Uterus (tissue), 4 donors: Measurements from ENCODE around the gene CD99. TPM values are rescaled to one million over a fixed set of nuclear protein-coding genes. Genes with fewer than 3 reads are reported as not detected.
"Not testable (repeated sequence)": the region's sequence is repeated elsewhere in the genome, so short reads cannot be mapped to it uniquely, and the experiment has no call there.

Source experiments
- DNase-seq, 2 donors: peaks; one replicate each; pipeline ENCODE4 v3.0.0-alpha.2; 2019 to 2020
- H3K27ac ChIP-seq, 2 donors: fragments of 200-600 bp; sonication (generic); 1 replicate in 1 of 2; 2 replicates in 1 of 2; pipeline ENCODE4 v1.5.1; 2016 to 2018
- H3K27me3 ChIP-seq, 2 donors: fragments of 200-600 bp; sonication (generic); one replicate each; pipeline ENCODE4 v1.5.1; 2018 to 2019; ENCODE audit warnings: control low read depth in 1 of 2
- H3K36me3 ChIP-seq, 2 donors: fragments of 200-600 bp; sonication (generic); one replicate each; pipeline ENCODE4 v1.5.1; 2019; ENCODE audit warnings: control low read depth in 1 of 2
- H3K4me1 ChIP-seq, 2 donors: fragments of 200-600 bp; sonication (generic); one replicate each; pipeline ENCODE4 v1.5.1; 2018 to 2019; ENCODE audit warnings: control low read depth in 1 of 2
- H3K4me3 ChIP-seq, 2 donors: fragments of 200-600 bp; sonication (generic); 1 replicate in 1 of 2; 2 replicates in 1 of 2; pipeline ENCODE4 v1.5.1; 2018 to 2019; ENCODE audit warnings: mild to moderate bottlenecking in 1 of 2
- H3K9me3 ChIP-seq, 2 donors: fragments of 200-600 bp; sonication (generic); one replicate each; pipeline ENCODE4 v1.5.1; 2019; ENCODE audit warnings: control low read depth in 1 of 2
- POLR2A ChIP-seq, 2 donors: fragments of 450-650 bp; IDR thresholded peaks; one replicate each; pipeline ENCODE4 v1.6.1; 2016; ENCODE audit warnings: antibody characterized with exemption in 2 of 2, mild to moderate bottlenecking in 1 of 2, moderate library complexity in 1 of 2
- intact Hi-C: fragments of 100-400 bp; cut with DNase I; formaldehyde crosslinking; loops from one replicate; pipeline ENCODE4 v1.15.1; 2023; ENCODE audit warnings: low total_unique reads
- total RNA-seq, 4 donors: library from RNA; depleted of rRNA in 3 of 4; stranded (reverse); fragments of >200 nt in 3 of 4; gene quantifications; one replicate each; pipeline versions ENCODE4 v1.1.0 to v1.2.4, GENCODE V29; 2014 to 2023
- TF ChIP-seq, protein P1 (sequence below), 4 experiments: fragments of 200-600 bp in 2 of 4; fragments of 450-650 bp in 2 of 4; sonication (generic) in 2 of 4; IDR thresholded peaks; one replicate each; pipeline ENCODE4 v1.5.1; 2016 to 2019; ENCODE audit warnings: antibody characterized with exemption in 4 of 4, mild to moderate bottlenecking in 2 of 4, moderate library complexity in 1 of 4
- donor health status: DM: yes; HTN: yes; CAD: no.

Gene CD99
- total RNA-seq, 4 donors from 2014 or later, result 81.9 to 329 (median 202) TPM

DNA sequence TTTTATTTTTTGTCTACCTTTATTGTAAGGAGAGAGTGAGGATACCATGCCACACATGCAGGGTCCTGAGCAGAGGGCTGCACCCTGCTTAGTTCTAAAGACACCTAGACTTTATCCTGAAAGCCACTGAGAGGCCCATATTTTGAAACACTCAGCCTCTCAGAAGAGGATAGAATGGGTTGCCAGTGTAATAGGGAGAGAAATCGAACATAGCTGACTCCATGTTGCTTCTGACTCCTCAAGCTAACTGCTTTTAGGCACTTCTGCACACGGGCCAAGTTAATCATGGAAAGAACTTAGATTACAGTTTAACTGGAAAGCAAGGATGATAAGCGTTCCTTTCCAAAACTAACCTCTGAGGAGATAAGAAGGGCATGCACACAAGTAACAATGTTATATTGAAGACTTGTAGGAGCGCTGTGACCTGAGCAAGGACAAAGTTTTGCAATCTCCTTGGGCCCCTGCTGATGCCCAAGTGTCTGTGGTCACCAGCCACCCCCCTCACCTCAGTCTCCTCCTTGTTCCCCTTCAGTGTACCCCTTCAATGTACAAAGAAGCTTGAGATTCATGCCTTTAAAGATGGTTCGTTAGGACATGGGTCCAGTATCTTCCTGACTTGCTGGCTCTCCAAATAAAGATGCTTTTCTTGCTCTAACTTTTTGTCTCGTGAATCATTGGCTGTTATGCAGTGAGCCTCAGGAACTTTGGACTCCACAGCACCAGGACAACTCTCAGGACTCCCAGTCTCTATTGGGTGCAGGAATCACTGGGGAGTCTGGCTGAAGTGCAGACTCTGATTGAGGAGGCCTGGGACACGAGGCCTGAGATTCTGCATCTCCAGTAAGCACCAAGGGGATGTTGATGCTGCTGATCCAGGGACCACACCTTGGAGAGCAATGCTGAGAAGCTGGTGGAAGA lies 25.4 kb upstream of the CD99 start:
- H3K27me3 ChIP-seq, result no peaks in the 10 kb centered on the region
- intact Hi-C loops, result no loop called here
- H3K36me3 ChIP-seq, result no peaks in the 10 kb centered on the region
- no peak for TF ChIP-seq POLR2A (IDR thresholded peaks at IDR 0.05)
- TF ChIP-seq, protein P1, sequence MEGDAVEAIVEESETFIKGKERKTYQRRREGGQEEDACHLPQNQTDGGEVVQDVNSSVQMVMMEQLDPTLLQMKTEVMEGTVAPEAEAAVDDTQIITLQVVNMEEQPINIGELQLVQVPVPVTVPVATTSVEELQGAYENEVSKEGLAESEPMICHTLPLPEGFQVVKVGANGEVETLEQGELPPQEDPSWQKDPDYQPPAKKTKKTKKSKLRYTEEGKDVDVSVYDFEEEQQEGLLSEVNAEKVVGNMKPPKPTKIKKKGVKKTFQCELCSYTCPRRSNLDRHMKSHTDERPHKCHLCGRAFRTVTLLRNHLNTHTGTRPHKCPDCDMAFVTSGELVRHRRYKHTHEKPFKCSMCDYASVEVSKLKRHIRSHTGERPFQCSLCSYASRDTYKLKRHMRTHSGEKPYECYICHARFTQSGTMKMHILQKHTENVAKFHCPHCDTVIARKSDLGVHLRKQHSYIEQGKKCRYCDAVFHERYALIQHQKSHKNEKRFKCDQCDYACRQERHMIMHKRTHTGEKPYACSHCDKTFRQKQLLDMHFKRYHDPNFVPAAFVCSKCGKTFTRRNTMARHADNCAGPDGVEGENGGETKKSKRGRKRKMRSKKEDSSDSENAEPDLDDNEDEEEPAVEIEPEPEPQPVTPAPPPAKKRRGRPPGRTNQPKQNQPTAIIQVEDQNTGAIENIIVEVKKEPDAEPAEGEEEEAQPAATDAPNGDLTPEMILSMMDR (IDR thresholded peaks at IDR 0.05), result no peak
- no peak for DNase-seq
- H3K9me3 ChIP-seq, result no peaks in the 10 kb centered on the region
- no peaks in the 10 kb centered on the region for H3K4me1 ChIP-seq
- no peak overlapping the region for H3K4me3 ChIP-seq
- H3K27ac ChIP-seq, result peak overlapping the region; percentile 39 to 41

DNA sequence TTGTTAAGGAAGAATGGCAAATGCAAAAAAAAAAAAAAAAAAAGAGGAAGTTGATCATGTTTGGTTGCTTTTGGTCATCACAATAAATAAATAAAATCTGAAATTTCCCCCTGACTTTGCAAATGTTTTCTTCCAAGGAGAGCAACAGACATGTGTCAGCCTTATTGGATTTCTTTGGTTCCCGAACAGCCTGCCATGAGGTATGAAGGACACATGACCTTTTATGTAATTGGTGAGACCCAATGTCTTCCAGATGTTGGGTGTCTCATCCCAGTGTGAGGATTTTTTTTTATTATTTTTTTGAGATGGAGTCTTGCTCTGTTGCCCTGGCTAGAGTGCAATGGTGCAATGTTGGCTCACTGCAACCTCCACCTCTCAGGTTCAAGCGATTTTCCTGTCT lies 24.6 kb upstream of the CD99 start:
- Histone ChIP-seq H3K27ac (no peak overlapping the region), H3K27me3 (no peaks in the 10 kb centered on the region), H3K4me1 (no peaks in the 10 kb centered on the region), H3K4me3 (no peak overlapping the region), H3K9me3 (no peaks in the 10 kb centered on the region), H3K36me3 (no peaks in the 10 kb centered on the region)
- no peak for TF ChIP-seq POLR2A (IDR thresholded peaks at IDR 0.05)
- TF ChIP-seq, protein P1 (IDR thresholded peaks at IDR 0.05), result no peak
- DNase-seq, result no peak
- intact Hi-C loops, result no loop called here

DNA sequence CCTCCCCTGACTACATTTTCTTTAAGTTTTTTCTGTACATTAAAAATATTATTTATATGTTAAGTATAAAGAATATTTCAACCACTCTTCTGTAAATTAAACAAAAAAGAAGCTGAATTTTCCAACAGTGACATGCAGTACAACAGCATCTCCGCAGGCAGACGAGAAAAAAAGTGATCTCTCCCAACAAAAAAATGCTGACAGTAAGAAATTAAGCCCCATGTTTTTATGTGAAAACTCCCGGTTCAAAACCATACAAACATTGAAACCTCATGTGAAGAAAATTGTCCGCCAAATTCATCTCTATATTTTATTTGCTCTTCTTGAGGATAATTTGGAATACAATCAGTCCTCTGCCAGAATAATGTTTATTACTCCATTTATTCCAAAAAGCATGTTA lies 20.1 kb upstream of the CD99 start:
- Histone ChIP-seq H3K4me3 (no peak overlapping the region), H3K36me3 (no peaks in the 10 kb centered on the region), H3K27me3 (no peaks in the 10 kb centered on the region), H3K4me1 (no peaks in the 10 kb centered on the region), H3K27ac (no peak overlapping the region), H3K9me3 (no peaks in the 10 kb centered on the region)
- DNase-seq, result no peak
- no peak for TF ChIP-seq POLR2A (IDR thresholded peaks at IDR 0.05)
- intact Hi-C loops, result no loop called here

DNA sequence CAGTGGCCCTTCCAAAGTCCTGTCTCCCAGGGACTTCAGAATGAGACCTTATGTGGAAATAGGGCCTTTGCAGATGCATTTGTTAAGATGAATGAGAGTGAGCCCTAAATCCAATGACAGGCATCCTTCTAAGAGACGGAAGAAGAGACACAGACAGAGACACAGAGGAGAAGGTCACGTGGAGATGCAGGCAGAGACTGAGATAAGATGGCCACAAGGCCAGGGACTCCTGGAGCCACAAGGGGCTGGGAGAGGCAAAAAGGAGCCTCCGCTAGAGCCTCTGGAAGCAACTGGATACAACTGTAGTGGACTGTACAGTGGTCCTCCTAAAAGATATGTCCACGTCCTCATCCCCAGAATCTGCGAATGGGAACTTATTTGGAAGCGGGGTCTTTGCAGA lies 19.0 kb upstream of the CD99 start:
- Histone ChIP-seq H3K9me3 (no peaks in the 10 kb centered on the region), H3K36me3 (no peaks in the 10 kb centered on the region), H3K4me1 (no peaks in the 10 kb centered on the region), H3K27ac (no peak overlapping the region), H3K27me3 (no peaks in the 10 kb centered on the region), H3K4me3 (no peak overlapping the region)
- intact Hi-C loops, result no loop called here
- no peak for TF ChIP-seq POLR2A (IDR thresholded peaks at IDR 0.05)
- TF ChIP-seq, protein P1 (IDR thresholded peaks at IDR 0.05), result no peak
- DNase-seq, result no peak

DNA sequence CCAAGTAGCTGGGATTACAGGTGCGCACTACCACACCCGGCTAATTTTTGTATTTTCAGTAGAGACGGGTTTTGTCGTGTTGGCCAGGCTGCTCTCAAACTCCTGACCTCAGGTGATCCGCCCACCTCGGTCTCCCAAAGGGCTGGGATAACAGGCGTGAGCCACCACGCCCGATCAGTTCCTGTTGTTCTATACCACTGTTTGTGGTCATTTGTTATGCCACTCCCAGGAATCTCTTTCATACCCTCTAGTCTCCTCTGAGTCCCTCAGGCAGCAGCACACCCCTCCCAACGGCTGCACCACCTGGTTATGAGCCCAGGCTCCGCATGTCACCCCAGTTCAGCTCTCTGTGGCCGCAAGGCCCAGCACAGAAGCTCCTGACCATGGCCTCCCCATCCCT lies 17.5 kb upstream of the CD99 start:
- Histone ChIP-seq H3K9me3 (no peaks in the 10 kb centered on the region), H3K4me1 (no peaks in the 10 kb centered on the region), H3K27ac (no peak overlapping the region), H3K4me3 (no peak overlapping the region), H3K27me3 (no peaks in the 10 kb centered on the region), H3K36me3 (no peaks in the 10 kb centered on the region)
- DNase-seq, result no peak
- intact Hi-C loops, result no loop called here
- TF ChIP-seq, protein P1 (IDR thresholded peaks at IDR 0.05), result no peak
- no peak for TF ChIP-seq POLR2A (IDR thresholded peaks at IDR 0.05)

DNA sequence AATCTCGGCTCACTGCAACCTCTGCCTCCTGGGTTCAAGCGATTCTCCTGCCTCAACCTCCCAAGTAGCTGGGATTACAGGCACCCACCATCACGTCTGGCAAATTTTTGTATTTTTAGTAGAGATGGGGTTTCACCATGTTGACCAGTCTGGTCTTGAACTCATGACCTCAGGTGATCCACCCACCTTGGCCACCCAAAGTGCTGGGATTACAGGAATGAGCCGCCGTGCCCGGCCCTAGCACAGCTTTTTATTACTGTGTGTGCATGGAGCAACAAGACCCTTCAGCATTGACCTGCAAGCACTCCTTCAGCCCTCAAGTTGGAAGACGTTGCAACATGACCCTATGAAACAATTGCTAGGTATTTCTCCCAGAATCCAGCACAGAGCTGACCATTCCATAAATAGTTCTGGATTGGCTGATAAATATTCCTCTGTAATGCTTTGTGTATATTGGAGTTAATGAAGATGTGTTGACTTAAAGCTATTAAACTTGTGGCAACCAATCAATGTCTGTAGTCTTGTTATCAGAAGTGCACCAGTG lies 15.4 kb upstream of the CD99 start:
- H3K9me3 ChIP-seq, intact Hi-C loops, DNase-seq, H3K36me3 ChIP-seq, H3K27ac ChIP-seq, H3K4me1 ChIP-seq, H3K4me3 ChIP-seq, H3K27me3 ChIP-seq: not testable (repeated sequence)
